ENCODE results near the gene DYRK1A.

The DYRK1A gene

GRCh38 chr21:37378700-37379139 is 12.1 kb downstream of the DYRK1A start:
- Histone ChIP-seq H3K9me3 (ENCODE audit: control insufficient read depth, insufficient read depth, low read depth, low read length) (no peaks in the 10 kb centered on the region), H3K27ac (ENCODE audit: extremely low read depth, low read depth, low read length) (no peak overlapping the region), H3K36me3 (ENCODE audit: control insufficient read depth in 2 of 2, insufficient read depth in 1 of 2, low read length in 2 of 2) (no peaks in the 10 kb centered on the region), H3K4me1 (ENCODE audit: control insufficient read depth, insufficient read depth, low read length) (peaks cover 28% of the 10 kb centered on the region), H3K4me3 (ENCODE audit: low read depth, low read length) (no peak overlapping the region)
- TF ChIP-seq ZNF366 (tag by site-specific recombination; conservative IDR thresholded peaks at IDR 0.05) = 0 out of 2 replicates have a peak, but pooled peaks have one; percentile 25
- TF ChIP-seq, protein P1, sequence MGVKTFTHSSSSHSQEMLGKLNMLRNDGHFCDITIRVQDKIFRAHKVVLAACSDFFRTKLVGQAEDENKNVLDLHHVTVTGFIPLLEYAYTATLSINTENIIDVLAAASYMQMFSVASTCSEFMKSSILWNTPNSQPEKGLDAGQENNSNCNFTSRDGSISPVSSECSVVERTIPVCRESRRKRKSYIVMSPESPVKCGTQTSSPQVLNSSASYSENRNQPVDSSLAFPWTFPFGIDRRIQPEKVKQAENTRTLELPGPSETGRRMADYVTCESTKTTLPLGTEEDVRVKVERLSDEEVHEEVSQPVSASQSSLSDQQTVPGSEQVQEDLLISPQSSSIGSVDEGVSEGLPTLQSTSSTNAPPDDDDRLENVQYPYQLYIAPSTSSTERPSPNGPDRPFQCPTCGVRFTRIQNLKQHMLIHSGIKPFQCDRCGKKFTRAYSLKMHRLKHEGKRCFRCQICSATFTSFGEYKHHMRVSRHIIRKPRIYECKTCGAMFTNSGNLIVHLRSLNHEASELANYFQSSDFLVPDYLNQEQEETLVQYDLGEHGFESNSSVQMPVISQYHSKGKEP (tag by site-specific recombination; IDR thresholded peaks at IDR 0.05) = no peak
- no peak for TF ChIP-seq ZNF837 (tag by site-specific recombination; IDR thresholded peaks at IDR 0.05)
- TF ChIP-seq ZNF239 (tag by site-specific recombination; IDR thresholded peaks at IDR 0.05) = no peak
- no peak for TF ChIP-seq ZNF560 (tag by site-specific recombination; IDR thresholded peaks at IDR 0.05; ENCODE audit: borderline replicate concordance)
- TF ChIP-seq PRDM1 (tag by site-specific recombination; IDR thresholded peaks at IDR 0.05) = peak; percentile 55; the same call in 1 of the 2 replicates
- TF ChIP-seq, protein P2, sequence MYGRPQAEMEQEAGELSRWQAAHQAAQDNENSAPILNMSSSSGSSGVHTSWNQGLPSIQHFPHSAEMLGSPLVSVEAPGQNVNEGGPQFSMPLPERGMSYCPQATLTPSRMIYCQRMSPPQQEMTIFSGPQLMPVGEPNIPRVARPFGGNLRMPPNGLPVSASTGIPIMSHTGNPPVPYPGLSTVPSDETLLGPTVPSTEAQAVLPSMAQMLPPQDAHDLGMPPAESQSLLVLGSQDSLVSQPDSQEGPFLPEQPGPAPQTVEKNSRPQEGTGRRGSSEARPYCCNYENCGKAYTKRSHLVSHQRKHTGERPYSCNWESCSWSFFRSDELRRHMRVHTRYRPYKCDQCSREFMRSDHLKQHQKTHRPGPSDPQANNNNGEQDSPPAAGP (tag by site-specific recombination; IDR thresholded peaks at IDR 0.05) = no peak
- TF ChIP-seq REPIN1 (tag by site-specific recombination; IDR thresholded peaks at IDR 0.05; ENCODE audit: low read depth) = no peak
- TF ChIP-seq ZBTB6 (tag by site-specific recombination; IDR thresholded peaks at IDR 0.05) = no peak
- no peak for TF ChIP-seq ZNF621 (tag by site-specific recombination; IDR thresholded peaks at IDR 0.05)
- no peak for TF ChIP-seq ZNF214 (tag by site-specific recombination; IDR thresholded peaks at IDR 0.05; ENCODE audit: borderline replicate concordance)
- TF ChIP-seq ZNF677 (tag by site-specific recombination; IDR thresholded peaks at IDR 0.05) = peak; percentile 89
- TF ChIP-seq ZBTB17 (tag by site-specific recombination; IDR thresholded peaks at IDR 0.05) = peak; percentile 22; the same call in 1 of the 2 replicates
- TF ChIP-seq AEBP2 (tag by site-specific recombination; IDR thresholded peaks at IDR 0.05; ENCODE audit: borderline replicate concordance) = no peak
- TF ChIP-seq ZFP37 (tag by site-specific recombination; IDR thresholded peaks at IDR 0.05) = no peak
- no peak for TF ChIP-seq ZNF510 (tag by site-specific recombination; IDR thresholded peaks at IDR 0.05; ENCODE audit: insufficient replicate concordance)
- no peak for TF ChIP-seq ZSCAN16 (tag by site-specific recombination; IDR thresholded peaks at IDR 0.05)
- TF ChIP-seq ZFP3 (tag by site-specific recombination; IDR thresholded peaks at IDR 0.05; ENCODE audit: low read depth) = no peak
- TF ChIP-seq, protein P3, sequence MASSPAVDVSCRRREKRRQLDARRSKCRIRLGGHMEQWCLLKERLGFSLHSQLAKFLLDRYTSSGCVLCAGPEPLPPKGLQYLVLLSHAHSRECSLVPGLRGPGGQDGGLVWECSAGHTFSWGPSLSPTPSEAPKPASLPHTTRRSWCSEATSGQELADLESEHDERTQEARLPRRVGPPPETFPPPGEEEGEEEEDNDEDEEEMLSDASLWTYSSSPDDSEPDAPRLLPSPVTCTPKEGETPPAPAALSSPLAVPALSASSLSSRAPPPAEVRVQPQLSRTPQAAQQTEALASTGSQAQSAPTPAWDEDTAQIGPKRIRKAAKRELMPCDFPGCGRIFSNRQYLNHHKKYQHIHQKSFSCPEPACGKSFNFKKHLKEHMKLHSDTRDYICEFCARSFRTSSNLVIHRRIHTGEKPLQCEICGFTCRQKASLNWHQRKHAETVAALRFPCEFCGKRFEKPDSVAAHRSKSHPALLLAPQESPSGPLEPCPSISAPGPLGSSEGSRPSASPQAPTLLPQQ (tag by site-specific recombination; IDR thresholded peaks at IDR 0.05) = no peak
- CTCF ChIA-PET = interaction anchor here (0.9 kb wide), 1 partner anchor 113 kb away, joined by 3 read pairs; no protein-coding TSS in a partner anchor
- POLR2A ChIA-PET = no interaction called here

Measured in HEK293 (cell line).